Measurements from ENCODE around the gene YPEL1. TPM values are rescaled to one million over a fixed set of nuclear protein-coding genes. Genes with fewer than 3 reads are reported as not detected.

YPEL1 gene
- total and polyA plus RNA-seq, 12 donors: 0.84 to 19.4 (median 3.0) TPM

DNA sequence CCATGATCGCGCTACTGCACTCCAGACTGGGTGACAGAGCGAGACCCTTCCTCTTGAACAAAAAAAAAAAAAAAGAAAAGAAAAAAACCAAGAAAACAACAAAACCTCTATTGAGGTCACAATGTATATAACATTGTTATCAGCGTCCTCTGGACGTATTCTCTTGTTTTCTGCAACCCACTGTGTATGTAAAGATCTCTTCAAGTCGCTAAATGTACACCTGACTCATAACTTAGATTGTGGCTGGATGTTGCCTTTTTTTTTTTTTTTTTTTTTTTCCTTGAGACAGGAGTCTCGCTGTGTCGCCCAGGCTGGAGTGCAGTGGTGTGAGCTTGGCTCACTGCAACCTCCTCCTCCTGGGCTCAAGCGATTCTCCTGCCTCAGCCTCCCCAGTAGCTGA lies 1.4 kb upstream of the YPEL1 start:
- WGBS, 4 donors: 80 to 87% (median 86%) methylated on average over 9 of the region's 9 CpGs

GRCh38 chr22:21736084-21736642 lies 569 bp upstream of the YPEL1 start:
- Histone ChIP-seq H3K4me3 (peak overlapping the region in 2 of 4 donors; percentile 45 to 91), H3K27me3 (no peaks in the 10 kb centered on the region), H3K27ac (peak overlapping the region in 3 of 5 donors; percentile 30 to 67 (median 47)), H3K36me3 (replicated peaks in 1 of 2) (no peaks in the 10 kb centered on the region), H3K9me3 (replicated peaks in 1 of 3) (no peaks in the 10 kb centered on the region), H3K4me1 (replicated peaks in 1 of 2) (peaks cover 5 to 8% of the 10 kb centered on the region in 2 donors)
- no peak for TF ChIP-seq POLR2A (IDR thresholded peaks at IDR 0.05)
- TF ChIP-seq, protein P1, sequence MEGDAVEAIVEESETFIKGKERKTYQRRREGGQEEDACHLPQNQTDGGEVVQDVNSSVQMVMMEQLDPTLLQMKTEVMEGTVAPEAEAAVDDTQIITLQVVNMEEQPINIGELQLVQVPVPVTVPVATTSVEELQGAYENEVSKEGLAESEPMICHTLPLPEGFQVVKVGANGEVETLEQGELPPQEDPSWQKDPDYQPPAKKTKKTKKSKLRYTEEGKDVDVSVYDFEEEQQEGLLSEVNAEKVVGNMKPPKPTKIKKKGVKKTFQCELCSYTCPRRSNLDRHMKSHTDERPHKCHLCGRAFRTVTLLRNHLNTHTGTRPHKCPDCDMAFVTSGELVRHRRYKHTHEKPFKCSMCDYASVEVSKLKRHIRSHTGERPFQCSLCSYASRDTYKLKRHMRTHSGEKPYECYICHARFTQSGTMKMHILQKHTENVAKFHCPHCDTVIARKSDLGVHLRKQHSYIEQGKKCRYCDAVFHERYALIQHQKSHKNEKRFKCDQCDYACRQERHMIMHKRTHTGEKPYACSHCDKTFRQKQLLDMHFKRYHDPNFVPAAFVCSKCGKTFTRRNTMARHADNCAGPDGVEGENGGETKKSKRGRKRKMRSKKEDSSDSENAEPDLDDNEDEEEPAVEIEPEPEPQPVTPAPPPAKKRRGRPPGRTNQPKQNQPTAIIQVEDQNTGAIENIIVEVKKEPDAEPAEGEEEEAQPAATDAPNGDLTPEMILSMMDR (IDR thresholded peaks at IDR 0.05): no peak
- 4 to 12% (median 8%) methylated on average over 22 to 65 of the region's 65 CpGs for WGBS, 4 donors
- intact Hi-C loops (cut with DNase I): no loop called here
- no peak for DNase-seq

More for the DNA sequence above, 1.4 kb upstream of the YPEL1 start:
- peaks cover 5 to 8% of the 10 kb centered on the region in 2 donors for H3K4me1 ChIP-seq (replicated peaks in 1 of 2)
- no peaks in the 10 kb centered on the region for H3K27me3 ChIP-seq
- H3K36me3 ChIP-seq (replicated peaks in 1 of 2): no peaks in the 10 kb centered on the region
- no peak overlapping the region for H3K27ac ChIP-seq
- intact Hi-C loops (cut with DNase I): no loop called here
- no peak overlapping the region for H3K4me3 ChIP-seq
- TF ChIP-seq, protein P1 (IDR thresholded peaks at IDR 0.05): no peak
- no peak for TF ChIP-seq POLR2A (IDR thresholded peaks at IDR 0.05)
- H3K9me3 ChIP-seq (replicated peaks in 1 of 3): no peaks in the 10 kb centered on the region
- DNase-seq: no peak

GRCh38 chr22:21734540-21735199 lies 924 bp downstream of the YPEL1 start:
- H3K4me3 ChIP-seq: peak overlapping the region in 2 of 4 donors; percentile 12 to 91
- no peaks in the 10 kb centered on the region for H3K9me3 ChIP-seq (replicated peaks in 1 of 3)
- no peaks in the 10 kb centered on the region for H3K36me3 ChIP-seq (replicated peaks in 1 of 2)
- peaks cover 5 to 8% of the 10 kb centered on the region in 2 donors for H3K4me1 ChIP-seq (replicated peaks in 1 of 2)
- DNase-seq: no peak
- peak overlapping the region in 3 of 5 donors; percentile 60 to 90 (median 72) for H3K27ac ChIP-seq
- no peak for TF ChIP-seq POLR2A (IDR thresholded peaks at IDR 0.05)
- TF ChIP-seq, protein P1 (IDR thresholded peaks at IDR 0.05): no peak
- WGBS, 4 donors: 18 to 23% (median 19%) methylated on average over 8 of the region's 8 CpGs
- no peaks in the 10 kb centered on the region for H3K27me3 ChIP-seq
- intact Hi-C loops (cut with DNase I): no loop called here

- no peaks in the 10 kb centered on the region for H3K9me3 ChIP-seq (replicated peaks in 1 of 3)
- H3K27ac ChIP-seq: no peak overlapping the region
- H3K27me3 ChIP-seq: no peaks in the 10 kb centered on the region
- H3K4me3 ChIP-seq: no peak overlapping the region
- intact Hi-C loops (cut with DNase I): no loop called here
- no peaks in the 10 kb centered on the region for H3K36me3 ChIP-seq (replicated peaks in 1 of 2)
- TF ChIP-seq, protein P1 (IDR thresholded peaks at IDR 0.05): no peak
- no peak for TF ChIP-seq POLR2A (IDR thresholded peaks at IDR 0.05)
- H3K4me1 ChIP-seq (replicated peaks in 1 of 2): peaks cover 4 to 8% of the 10 kb centered on the region in 2 donors
- 81 to 95% (median 88%) methylated on average over 5 of the region's 5 CpGs for WGBS, 4 donors
- DNase-seq: no peak
Observed at GRCh38 chr22:21731503-21731902, 4.1 kb downstream of the YPEL1 start.
